Measurements from ENCODE around the gene DNAL4.

Gene DNAL4

DNA sequence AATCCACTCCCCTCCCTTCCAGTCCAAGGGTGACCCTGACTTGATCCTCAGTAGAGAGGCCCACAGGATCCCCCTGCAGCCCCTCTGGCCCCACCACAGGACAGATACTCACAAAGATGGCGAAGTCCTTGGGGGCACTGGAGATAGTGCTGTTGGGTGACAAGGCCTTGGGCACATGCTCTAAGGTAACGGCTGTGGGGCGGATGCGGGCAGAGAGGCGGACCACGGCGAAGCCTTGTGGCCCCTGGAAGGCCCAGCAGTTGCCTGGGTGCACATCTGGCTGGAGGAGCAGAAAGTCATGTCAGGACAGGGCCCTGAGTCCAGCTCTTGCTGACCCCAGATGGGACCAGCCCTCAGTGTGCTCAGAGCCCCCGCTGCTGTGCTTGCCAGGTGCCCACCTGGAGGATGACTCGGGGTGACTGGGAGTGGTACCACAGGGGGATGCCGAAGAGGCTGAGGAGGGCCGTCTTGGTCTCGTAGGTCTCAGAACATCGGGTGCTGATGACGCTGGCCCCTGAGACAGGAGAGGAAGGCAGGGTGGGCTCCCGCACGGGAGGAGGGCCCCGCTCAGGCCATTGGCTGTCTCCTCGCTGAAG, 55.4 kb downstream of the DNAL4 start:
- no peak for DNase-seq

DNA sequence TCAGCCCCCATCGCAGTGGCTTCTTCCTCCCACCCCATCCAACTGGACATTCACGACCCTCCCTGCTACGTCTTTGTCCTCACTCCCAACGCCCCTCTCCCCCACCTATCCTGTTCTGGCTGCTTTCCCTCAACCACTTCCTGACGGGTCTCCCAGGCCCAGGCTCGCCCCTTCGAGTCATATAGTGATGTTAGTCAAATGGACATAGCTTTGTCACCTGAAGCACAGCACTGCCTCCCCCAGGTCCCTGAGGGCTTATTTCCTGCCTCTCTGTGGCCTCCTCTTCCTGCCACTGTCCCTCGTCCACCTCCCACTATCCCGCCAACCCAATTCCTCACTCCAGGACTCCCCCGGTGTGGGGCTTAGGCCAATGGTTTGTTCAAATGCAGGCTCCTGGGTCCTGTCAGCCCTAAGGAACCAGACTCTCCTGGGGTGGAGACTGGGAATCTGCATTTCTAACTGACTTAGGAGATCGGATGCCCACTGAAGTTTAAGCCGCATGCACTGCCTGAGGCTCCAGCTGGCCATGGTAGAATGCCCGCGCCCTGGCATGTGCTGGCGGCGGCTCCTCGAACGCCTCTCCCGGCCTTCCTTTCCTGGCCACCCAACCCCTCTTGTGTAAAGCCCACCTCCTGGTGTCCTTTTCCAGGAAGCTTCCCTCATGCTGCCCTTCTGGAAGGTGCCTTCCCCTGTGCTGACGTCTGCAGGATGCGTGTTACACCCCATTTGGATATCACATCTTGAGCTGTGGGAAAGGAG, 56.5 kb downstream of the DNAL4 start:
- DNase-seq = no peak

- DNase-seq = no peak
Measured at GRCh38 chr22:38736257-38736570, 57.7 kb downstream of the DNAL4 start.

DNA sequence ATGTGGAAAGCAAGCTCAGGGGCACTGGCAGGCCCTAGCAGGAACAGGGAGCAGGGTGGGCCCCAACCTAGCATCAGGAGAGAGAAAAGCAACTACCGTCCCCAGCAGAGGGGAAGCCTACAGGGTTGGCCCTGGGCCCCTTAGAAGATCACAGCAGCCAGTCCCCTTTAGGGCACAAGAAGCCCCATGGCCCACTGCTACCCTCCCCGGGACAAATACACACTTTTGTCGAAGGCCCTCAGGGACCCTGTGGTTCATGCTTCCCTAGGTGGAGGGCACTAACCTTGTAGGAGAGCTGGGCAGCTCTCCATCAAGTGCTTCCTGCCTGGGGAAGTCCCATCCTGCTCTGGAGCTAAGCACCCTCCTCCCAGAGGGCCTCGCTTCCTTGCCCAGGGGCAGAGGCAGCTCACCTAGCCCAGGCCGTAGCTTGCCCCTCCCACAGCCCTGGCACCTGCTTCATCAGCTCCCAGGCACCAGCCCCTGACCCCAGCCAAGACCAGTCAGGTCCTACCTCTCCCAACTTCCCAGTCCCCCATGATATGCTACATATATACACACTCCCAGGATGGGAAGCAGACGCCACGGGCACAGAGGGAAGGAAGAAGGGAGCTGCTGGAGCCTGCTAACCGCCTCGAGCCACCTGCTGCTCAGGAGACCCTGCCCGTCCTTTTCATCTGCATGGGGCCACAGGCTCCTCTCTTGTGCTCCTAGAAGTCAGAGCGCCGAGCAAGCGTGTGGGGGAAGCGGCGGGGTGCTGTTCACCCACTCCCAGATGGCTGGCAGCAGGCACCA, 58.3 kb downstream of the DNAL4 start:
- DNase-seq = no peak

DNA sequence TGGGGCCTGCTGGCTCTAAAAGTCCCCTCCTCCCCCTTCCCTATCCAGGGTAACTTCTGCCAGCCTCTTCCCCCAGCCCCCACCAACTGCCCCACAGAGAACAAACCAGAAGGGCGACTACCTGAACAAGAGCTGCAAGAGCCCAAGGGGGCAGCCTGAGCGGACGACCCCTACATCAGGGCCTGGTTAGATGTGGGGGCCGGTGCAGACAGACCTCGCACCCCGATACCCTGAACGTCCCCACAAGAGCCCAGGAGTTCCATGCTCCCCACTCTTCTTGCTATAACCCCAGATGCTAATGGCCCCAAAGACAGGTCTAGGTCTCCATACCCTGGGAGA, 58.8 kb downstream of the DNAL4 start:
- no peak for DNase-seq

- DNase-seq = no peak
Measured at GRCh38 chr22:38734421-38735100, 59.4 kb downstream of the DNAL4 start.

DNA sequence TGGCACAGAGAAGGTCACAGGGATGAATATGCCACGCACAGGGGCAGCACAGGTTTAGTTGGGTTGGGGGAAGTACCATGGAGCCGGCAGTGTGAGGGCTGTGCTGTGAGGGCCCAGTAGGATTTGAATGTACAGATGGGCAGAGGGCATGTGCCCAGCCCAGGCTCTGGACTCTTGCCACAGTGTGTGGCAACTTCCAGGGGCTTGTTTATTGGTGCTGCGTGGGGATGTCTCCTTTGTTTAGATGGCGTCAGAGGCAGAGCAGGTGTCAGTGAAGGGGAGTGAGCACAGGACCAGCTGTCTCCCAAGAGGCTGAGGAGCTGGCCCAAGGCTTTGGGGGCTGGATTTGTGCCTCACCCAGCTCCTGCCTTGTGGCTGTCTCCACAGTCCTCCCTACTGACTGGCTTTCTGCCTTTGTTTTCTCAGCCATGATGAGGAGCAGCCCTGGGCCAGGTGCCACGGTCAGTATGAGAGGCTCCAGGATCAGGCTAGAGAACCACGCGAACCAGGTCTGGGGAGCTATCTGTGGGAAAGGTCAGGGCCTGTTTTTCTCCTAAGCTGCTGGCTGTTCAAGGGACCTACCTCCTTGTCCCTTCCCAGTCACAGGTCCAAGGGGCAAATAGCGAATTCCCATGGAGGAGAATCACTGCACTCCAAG, 60.1 kb downstream of the DNAL4 start:
- DNase-seq = no peak

DNA sequence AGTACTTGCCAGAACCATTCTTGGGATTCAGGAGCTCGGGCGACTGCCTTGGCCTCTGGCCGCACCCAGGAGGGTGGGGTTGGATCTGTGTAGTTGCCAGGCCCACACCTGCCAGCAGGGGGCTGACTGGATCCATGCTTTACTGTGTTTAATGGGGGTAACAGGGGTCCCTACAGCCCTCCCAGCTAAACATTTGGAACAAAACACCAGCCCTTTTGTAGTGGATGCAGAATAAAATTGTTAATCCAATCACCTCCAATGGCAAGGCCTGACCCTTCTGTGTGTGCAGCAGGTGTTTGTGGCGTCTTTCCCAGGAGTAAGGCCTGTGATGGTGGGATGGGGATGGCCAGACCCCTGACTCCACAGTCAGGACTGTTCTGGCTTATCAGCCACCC, 60.6 kb downstream of the DNAL4 start:
- DNase-seq = peak in 2 of 3 donors; percentile 48 to 62

- no peak for DNase-seq
Measured at GRCh38 chr22:38732251-38732815, 61.6 kb downstream of the DNAL4 start.

DNA sequence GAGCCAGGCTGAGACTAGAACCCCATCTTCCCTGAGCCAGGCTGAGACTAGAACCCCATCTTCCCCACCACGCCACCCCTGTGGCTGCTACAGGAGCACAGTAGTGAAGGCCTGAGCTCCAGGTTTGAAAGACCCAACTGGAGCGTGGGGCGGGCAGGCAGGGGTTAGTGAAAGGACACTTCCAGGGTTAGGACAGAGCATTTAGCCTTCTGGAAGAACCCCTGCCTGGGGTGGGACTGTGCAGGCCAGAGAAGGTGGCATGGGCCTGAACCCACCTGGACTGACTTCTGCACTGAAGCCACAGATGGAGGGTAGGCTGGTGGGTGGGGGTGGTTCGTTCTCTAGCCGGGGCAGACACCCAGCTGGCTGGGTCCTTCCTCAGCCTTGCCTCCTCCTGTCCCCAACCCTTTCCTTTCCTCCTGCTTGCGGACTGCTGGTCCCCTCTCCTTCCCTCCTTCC, 62.2 kb downstream of the DNAL4 start:
- no peak for DNase-seq

DNA sequence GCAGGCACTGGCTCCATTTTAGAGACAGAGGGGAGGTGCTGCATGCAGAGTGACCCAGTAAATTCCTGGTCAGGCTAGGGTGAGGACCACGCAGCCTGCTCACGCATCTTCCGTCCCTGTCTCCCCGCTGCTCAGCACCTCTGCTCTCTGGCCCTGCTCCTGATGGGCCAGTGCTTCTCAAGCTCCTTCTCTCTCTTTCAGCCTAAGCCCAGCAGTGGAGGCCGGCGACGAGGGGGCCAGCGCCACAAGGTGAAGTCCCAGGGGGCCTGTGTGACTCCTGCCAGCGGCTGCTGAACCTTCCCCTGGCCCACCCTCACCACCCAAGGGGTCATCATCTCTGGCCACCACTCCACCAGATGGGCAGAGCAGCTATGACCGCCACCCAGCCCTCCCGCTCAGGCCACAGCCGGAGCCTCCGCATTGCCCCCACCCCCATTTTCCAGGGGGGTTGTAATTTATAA, 63.5 kb downstream of the DNAL4 start:
- DNase-seq = no peak

- DNase-seq = no peak
Measured at GRCh38 chr22:38729946-38730345, 64.0 kb downstream of the DNAL4 start.

DNA sequence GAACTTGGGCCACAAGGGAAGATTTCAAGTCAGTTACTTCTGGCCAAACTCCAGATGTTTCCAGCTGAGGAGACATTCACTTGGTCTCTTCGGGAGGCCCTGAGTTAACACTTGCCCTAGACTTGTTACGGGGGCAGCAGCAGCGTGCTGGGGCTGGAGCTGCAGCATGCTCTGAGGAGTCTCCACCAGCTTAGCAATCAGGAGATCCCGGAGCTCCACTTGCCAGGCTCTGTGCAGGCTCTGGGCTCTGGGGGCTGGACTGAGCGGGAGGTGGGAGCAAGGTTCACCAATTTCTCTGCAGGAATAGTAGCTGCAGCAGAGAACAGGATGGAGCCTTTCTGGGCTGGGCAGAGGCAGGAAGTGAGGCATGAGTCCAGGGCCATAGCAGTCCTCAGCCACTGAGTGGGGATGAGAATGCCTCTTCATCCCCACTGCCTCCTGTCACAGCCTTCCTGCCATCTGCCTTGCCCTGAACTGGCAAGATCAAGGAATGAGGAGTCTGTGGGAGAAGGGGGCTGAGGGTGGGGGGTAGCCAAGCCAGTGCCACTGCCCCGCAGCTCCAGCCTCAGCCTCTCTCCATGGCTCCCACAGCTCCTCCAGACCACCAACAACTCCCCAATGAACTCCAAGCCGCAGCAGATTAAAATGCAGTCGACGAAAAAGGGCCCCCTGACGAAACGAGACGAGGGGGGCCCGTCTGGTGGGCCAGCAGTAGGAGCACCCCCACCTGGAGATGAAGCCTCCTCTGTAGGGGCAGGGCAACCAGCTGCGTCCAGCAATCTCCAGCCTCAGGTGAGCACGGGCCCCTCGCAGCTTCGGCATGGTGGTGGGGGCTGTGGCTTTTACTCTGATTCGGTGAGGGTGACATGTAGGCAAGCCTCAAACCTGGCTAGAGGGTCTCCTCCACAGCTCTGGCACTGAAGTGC, 64.8 kb downstream of the DNAL4 start:
- DNase-seq = no peak
